Spleen (tissue), 7 donors: ENCODE data around the gene LRRN2.

ENCODE experiments used
- POLR2A ChIP-seq, 3 donors: fragments of 450-650 bp; IDR thresholded peaks; one replicate each; pipeline ENCODE4 v1.5.1; 2017; ENCODE audit warnings: antibody characterized with exemption in 3 of 3, mild to moderate bottlenecking in 1 of 3
- POLR2AphosphoS5 ChIP-seq, 3 donors: sonication (generic); formaldehyde crosslinking; IDR thresholded peaks; one replicate each; pipeline ENCODE4 v1.5.1; 2017; ENCODE audit warnings: antibody characterized with exemption in 3 of 3
- TF ChIP-seq, protein P1 (sequence below), 11 experiments: fragments of 200-600 bp in 7 of 11; fragments of 450-650 bp in 4 of 11; sonication (generic) in 4 of 11; IDR thresholded peaks in 8 of 11; conservative IDR thresholded peaks in 3 of 11; 1 replicate in 7 of 11; 2 replicates in 4 of 11; pipeline versions ENCODE4 v1.4.0 to v1.8.0; 2016 to 2021; ENCODE audit warnings: antibody characterized with exemption in 11 of 11, inconsistent platforms in 4 of 11, mild to moderate bottlenecking in 1 of 11
- donor health status: DM: no; HTN: no; CAD: no; lungs with moderate emphysema.
- donor health status: DM: no; HTN: no; CAD: no.
- donor health status: DM: no; HTN: no; CAD: no.

DNA sequence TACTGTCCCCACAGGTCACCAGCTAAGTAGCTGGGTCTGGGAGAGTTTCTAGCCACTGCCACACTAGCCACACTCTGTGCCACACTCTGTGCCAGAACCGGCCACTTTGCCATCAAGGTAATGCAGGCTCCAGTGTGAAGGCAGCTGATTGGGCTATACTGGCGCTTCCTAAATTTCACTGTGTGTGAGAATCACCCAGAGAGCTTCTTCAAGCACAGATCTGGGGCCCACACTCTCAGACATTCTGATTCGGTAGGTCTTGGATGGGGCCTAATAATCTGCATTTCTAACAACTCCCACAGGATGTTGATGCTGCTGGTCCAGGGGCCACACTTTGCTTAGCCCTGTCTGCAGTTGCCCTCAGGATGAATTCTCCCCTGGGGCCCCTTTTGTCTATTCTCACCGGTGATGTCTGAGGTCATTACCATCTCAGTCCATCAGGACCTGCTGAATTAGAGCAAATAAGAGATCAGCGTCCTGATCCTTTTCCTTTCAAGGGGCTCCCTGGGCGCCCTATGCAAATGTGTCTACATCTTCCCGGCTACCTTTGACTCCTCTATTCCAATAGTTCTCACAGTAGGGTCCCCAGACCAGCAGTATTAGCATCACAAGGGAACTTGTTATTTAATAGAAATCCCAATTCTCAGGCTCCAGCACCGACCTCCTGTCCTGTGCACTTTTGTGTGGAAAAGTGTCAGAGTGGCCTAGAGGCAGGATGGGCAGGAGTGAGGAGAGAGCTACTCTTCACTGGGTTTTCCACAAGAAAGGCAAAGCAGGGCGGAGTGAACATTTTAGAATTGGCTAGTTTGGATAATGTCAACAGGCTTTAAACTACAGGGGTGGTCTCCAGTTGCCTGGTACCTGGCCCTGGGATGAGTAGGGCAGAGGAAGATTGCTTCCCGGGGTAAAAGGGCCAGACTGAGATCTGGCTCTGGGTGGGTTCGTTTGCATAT, 24.7 kb upstream of the LRRN2 start:
- TF ChIP-seq POLR2A (IDR thresholded peaks at IDR 0.05) (no peak), POLR2AphosphoS5 (IDR thresholded peaks at IDR 0.05) (no peak)
- TF ChIP-seq, protein P1, sequence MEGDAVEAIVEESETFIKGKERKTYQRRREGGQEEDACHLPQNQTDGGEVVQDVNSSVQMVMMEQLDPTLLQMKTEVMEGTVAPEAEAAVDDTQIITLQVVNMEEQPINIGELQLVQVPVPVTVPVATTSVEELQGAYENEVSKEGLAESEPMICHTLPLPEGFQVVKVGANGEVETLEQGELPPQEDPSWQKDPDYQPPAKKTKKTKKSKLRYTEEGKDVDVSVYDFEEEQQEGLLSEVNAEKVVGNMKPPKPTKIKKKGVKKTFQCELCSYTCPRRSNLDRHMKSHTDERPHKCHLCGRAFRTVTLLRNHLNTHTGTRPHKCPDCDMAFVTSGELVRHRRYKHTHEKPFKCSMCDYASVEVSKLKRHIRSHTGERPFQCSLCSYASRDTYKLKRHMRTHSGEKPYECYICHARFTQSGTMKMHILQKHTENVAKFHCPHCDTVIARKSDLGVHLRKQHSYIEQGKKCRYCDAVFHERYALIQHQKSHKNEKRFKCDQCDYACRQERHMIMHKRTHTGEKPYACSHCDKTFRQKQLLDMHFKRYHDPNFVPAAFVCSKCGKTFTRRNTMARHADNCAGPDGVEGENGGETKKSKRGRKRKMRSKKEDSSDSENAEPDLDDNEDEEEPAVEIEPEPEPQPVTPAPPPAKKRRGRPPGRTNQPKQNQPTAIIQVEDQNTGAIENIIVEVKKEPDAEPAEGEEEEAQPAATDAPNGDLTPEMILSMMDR (IDR thresholded peaks at IDR 0.05 in 8 of 11, conservative IDR thresholded peaks at IDR 0.05 in 3 of 11), result no peak
